Ascending aorta (tissue), 2 donors: Measurements from ENCODE around the gene DPP9. TPM values are rescaled to one million over a fixed set of nuclear protein-coding genes. Genes with fewer than 3 reads are reported as not detected.

Experiments
- DNase-seq, 2 donors: peaks; one replicate each; pipeline ENCODE4 v3.0.0-alpha.2; 2019; ENCODE audit warnings: low spot score in 2 of 2
- H3K27ac ChIP-seq, 2 donors: fragments of 200-600 bp; sonication (generic); one replicate each; pipeline ENCODE4 v1.5.1; 2016 to 2017; ENCODE audit warnings: mild to moderate bottlenecking in 1 of 2
- H3K27me3 ChIP-seq: fragments of 200-600 bp; sonication (generic); one replicate; pipeline ENCODE4 v1.5.1; 2017
- H3K36me3 ChIP-seq, 2 donors: fragments of 200-600 bp; sonication (generic); one replicate each; pipeline ENCODE4 v1.5.1; 2016
- H3K4me1 ChIP-seq, 2 donors: fragments of 200-600 bp; sonication (generic); one replicate each; pipeline ENCODE4 v1.5.1; 2016 to 2017; ENCODE audit warnings: mild to moderate bottlenecking in 1 of 2
- H3K4me3 ChIP-seq, 2 donors: fragments of 200-600 bp; sonication (generic); one replicate each; pipeline ENCODE4 v1.5.1; 2016 to 2017; ENCODE audit warnings: mild to moderate bottlenecking in 1 of 2
- H3K9me3 ChIP-seq, 2 donors: fragments of 200-600 bp; sonication (generic); one replicate each; pipeline ENCODE4 v1.5.1; 2016
- CTCF ChIP-seq, 3 experiments: fragments of 200-600 bp in 2 of 3; fragments of 450-650 bp in 1 of 3; sonication (generic) in 2 of 3; IDR thresholded peaks; one replicate each; pipeline ENCODE4 v1.5.1; 2016 to 2019; ENCODE audit warnings: antibody characterized with exemption in 3 of 3, mild to moderate bottlenecking in 1 of 3, moderate library complexity in 1 of 3
- intact Hi-C: fragments of 100-400 bp; cut with DNase I; formaldehyde crosslinking; loops from one replicate; pipeline ENCODE4 v1.15.1; 2023
- total RNA-seq: library from RNA; depleted of rRNA; stranded (reverse); fragments of >200 nt; gene quantifications from one replicate; pipeline ENCODE4 v1.1.0, GENCODE V29; 2016

Gene DPP9
- total RNA-seq, 1 donor from 2014 or later: 72.2 TPM

GRCh38 chr19:4699826-4700692 lies 23.6 kb downstream of the DPP9 start:
- Histone ChIP-seq H3K4me3 (no peak overlapping the region), H3K27ac (no peak overlapping the region), H3K36me3 (peaks cover 88 to 98% of the 10 kb centered on the region in 2 donors), H3K9me3 (no peaks in the 10 kb centered on the region), H3K27me3 (no peaks in the 10 kb centered on the region), H3K4me1 (no peaks in the 10 kb centered on the region)
- no peak for TF ChIP-seq CTCF (IDR thresholded peaks at IDR 0.05)
- no peak for DNase-seq
- intact Hi-C loops: no loop called here

- H3K4me3 ChIP-seq: no peak overlapping the region
- DNase-seq: no peak
- H3K4me1 ChIP-seq: no peaks in the 10 kb centered on the region
- no peaks in the 10 kb centered on the region for H3K27me3 ChIP-seq
- no peaks in the 10 kb centered on the region for H3K9me3 ChIP-seq
- no peak overlapping the region for H3K27ac ChIP-seq
- no peak for TF ChIP-seq CTCF (IDR thresholded peaks at IDR 0.05)
- intact Hi-C loops: no loop called here
- peaks cover 91 to 98% of the 10 kb centered on the region in 2 donors for H3K36me3 ChIP-seq
Observed at GRCh38 chr19:4697304-4697703, 26.3 kb downstream of the DPP9 start.

- peaks cover 83 to 98% of the 10 kb centered on the region in 2 donors for H3K36me3 ChIP-seq
- no peaks in the 10 kb centered on the region for H3K27me3 ChIP-seq
- no peak for DNase-seq
- intact Hi-C loops: no loop called here
- H3K27ac ChIP-seq: peak overlapping the region in 1 of 2 donors; percentile 3
- H3K9me3 ChIP-seq: no peaks in the 10 kb centered on the region
- no peak overlapping the region for H3K4me3 ChIP-seq
- TF ChIP-seq CTCF (IDR thresholded peaks at IDR 0.05): no peak
- no peaks in the 10 kb centered on the region for H3K4me1 ChIP-seq
Observed at GRCh38 chr19:4695224-4695731, 28.4 kb downstream of the DPP9 start.

- DNase-seq: no peak
- no peak for TF ChIP-seq CTCF (IDR thresholded peaks at IDR 0.05)
- peak overlapping the region in 1 of 2 donors; percentile 3 for H3K27ac ChIP-seq
- H3K36me3 ChIP-seq: peaks cover 83 to 98% of the 10 kb centered on the region in 2 donors
- H3K4me1 ChIP-seq: no peaks in the 10 kb centered on the region
- no peaks in the 10 kb centered on the region for H3K27me3 ChIP-seq
- intact Hi-C loops: no loop called here
- no peak overlapping the region for H3K4me3 ChIP-seq
- H3K9me3 ChIP-seq: no peaks in the 10 kb centered on the region
Observed at GRCh38 chr19:4694211-4694987, 29.2 kb downstream of the DPP9 start.

- Histone ChIP-seq H3K4me3 (no peak overlapping the region), H3K27ac (no peak overlapping the region), H3K27me3 (no peaks in the 10 kb centered on the region), H3K36me3 (peaks cover 85 to 99% of the 10 kb centered on the region in 2 donors), H3K9me3 (no peaks in the 10 kb centered on the region), H3K4me1 (no peaks in the 10 kb centered on the region)
- intact Hi-C loops: no loop called here
- DNase-seq: no peak
- TF ChIP-seq CTCF (IDR thresholded peaks at IDR 0.05): no peak
Observed at GRCh38 chr19:4693471-4694121, 30.0 kb downstream of the DPP9 start.
